Spleen (tissue), 7 donors: Measurements from ENCODE around the gene ZNF766.

ENCODE experiments used
- POLR2AphosphoS5 ChIP-seq, 3 donors: sonication (generic); formaldehyde crosslinking; IDR thresholded peaks; one replicate each; pipeline ENCODE4 v1.5.1; 2017; ENCODE audit warnings: antibody characterized with exemption in 3 of 3
- TF ChIP-seq, protein P1 (sequence below), 11 experiments: fragments of 200-600 bp in 7 of 11; fragments of 450-650 bp in 4 of 11; sonication (generic) in 4 of 11; IDR thresholded peaks in 8 of 11; conservative IDR thresholded peaks in 3 of 11; 1 replicate in 7 of 11; 2 replicates in 4 of 11; pipeline versions ENCODE4 v1.4.0 to v1.8.0; 2016 to 2021; ENCODE audit warnings: antibody characterized with exemption in 11 of 11, inconsistent platforms in 4 of 11, mild to moderate bottlenecking in 1 of 11
- donor health status: DM: no; HTN: no; CAD: no; lungs with moderate emphysema.
- donor health status: DM: no; HTN: no; CAD: no.
- donor health status: DM: no; HTN: no; CAD: no.

DNA sequence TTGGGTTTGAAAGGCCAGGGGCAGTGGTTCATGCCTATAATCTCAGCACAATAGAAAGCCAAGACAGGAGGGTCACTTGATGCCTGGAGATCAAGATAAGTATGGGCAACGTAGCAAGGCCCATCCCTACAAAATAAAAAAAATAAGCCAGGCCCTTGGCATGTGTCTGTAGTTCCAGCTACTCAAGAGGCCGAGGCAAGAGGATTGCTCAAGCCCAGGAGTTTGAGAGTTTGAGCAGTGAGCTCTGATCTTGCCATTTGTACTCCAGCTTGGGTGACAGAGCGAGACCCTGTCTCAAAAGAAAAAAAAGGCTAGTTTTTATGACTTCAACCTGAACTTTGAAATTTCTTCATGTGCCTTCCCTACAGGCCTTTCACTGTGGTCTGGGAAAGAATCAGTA, 22.4 kb downstream of the ZNF766 start:
- no peak for TF ChIP-seq POLR2AphosphoS5 (IDR thresholded peaks at IDR 0.05)
- TF ChIP-seq, protein P1, sequence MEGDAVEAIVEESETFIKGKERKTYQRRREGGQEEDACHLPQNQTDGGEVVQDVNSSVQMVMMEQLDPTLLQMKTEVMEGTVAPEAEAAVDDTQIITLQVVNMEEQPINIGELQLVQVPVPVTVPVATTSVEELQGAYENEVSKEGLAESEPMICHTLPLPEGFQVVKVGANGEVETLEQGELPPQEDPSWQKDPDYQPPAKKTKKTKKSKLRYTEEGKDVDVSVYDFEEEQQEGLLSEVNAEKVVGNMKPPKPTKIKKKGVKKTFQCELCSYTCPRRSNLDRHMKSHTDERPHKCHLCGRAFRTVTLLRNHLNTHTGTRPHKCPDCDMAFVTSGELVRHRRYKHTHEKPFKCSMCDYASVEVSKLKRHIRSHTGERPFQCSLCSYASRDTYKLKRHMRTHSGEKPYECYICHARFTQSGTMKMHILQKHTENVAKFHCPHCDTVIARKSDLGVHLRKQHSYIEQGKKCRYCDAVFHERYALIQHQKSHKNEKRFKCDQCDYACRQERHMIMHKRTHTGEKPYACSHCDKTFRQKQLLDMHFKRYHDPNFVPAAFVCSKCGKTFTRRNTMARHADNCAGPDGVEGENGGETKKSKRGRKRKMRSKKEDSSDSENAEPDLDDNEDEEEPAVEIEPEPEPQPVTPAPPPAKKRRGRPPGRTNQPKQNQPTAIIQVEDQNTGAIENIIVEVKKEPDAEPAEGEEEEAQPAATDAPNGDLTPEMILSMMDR (IDR thresholded peaks at IDR 0.05 in 8 of 11, conservative IDR thresholded peaks at IDR 0.05 in 3 of 11): no peak
